ENCODE results near the gene SETD7.

SETD7 gene

DNA sequence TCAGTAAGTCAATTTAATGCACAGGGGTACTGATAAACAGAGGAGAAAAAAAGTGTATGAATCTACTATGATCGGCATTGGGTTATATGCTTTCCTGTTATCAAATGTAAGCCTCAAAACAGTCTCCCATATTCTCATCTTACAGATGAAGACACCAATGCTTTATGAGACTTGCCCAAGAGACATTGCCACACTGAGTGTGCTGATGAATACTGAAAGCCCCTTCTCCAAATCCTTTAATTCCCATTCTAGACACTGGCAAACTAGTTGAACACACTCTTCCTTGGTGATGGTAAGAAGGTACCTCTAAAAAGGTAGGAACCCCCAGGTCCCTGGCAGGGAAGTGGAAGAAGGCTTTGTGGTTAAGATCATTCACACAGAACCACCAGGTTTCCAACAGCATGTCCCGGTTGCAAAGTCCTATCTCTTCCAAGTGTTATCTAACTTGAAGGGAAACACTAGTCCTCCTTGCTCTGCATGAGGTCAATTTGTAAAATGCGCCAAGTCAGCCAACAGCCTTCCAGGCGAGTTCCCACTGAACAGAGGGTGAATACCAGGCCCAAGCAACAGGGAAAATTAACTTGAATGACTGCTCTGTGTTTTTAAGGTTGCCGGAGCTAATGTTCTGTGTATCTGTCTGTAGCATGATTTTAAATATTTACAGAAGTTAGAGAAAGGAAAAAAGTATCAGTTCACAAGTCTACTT, 5.1 kb downstream of the SETD7 start:
- H3K4me3 Mint-ChIP-seq = no peak overlapping the region
- no peak for ATAC-seq (ENCODE audit: low read depth)
- H3K4me1 Mint-ChIP-seq = peaks cover 27% of the 10 kb centered on the region
- no peak overlapping the region for H3K27ac Mint-ChIP-seq
- no peaks in the 10 kb centered on the region for H3K9me3 Mint-ChIP-seq
- no peaks in the 10 kb centered on the region for H3K27me3 Mint-ChIP-seq
- DNase-seq (ENCODE audit: low spot score in 2 of 2) = no peak
- peaks cover 5% of the 10 kb centered on the region for H3K36me3 Mint-ChIP-seq

DNA sequence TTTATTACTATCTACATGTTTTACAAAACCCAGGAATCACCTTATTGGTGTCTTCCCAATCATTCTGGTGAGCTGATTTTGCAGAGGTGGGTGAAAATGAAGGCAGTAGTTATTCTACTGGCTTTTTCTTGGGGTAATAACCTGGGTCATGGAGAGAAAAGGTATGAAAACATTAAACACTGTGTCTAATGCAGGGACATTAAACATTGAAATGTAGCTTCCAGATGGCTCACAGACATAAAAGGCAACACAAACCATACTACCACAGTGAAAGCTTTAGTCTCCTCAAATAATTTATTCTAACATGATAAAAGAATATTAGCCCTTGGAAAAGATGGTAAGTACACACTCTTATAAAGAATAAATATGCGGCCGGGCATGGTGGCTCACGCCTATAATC, 8.0 kb downstream of the SETD7 start:
- H3K9me3 Mint-ChIP-seq = no peaks in the 10 kb centered on the region
- ATAC-seq (ENCODE audit: low read depth) (no peak), DNase-seq (ENCODE audit: low spot score in 2 of 2) (no peak)
- no peaks in the 10 kb centered on the region for H3K27me3 Mint-ChIP-seq
- peaks cover 16% of the 10 kb centered on the region for H3K4me1 Mint-ChIP-seq
- no peak overlapping the region for H3K4me3 Mint-ChIP-seq
- no peak overlapping the region for H3K27ac Mint-ChIP-seq
- H3K36me3 Mint-ChIP-seq = peaks cover 9% of the 10 kb centered on the region

DNA sequence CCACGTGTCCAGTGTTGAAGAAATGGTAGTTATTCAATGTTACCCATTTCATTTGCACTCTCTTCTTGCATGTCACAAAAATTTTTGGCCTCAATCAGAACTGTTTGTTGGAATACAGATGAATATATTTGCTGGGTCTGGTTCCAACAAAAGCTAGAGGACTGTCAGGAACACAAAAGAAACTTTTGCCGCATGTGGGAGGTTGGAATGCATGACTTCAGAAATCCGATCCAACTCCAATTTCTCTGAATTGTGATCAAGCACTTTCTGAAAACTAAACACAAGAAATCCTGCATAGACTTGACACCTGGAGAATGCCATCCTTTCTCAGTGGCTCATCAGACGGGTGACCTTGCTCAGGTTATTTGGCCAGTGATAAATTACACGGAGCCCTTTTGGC, 15.4 kb downstream of the SETD7 start:
- ATAC-seq (ENCODE audit: low read depth) (no peak), DNase-seq (ENCODE audit: low spot score in 2 of 2) (no peak)
- Mint-ChIP-seq H3K27me3 (no peaks in the 10 kb centered on the region), H3K9me3 (no peaks in the 10 kb centered on the region), H3K36me3 (peaks cover 21% of the 10 kb centered on the region), H3K27ac (no peak overlapping the region), H3K4me3 (no peak overlapping the region), H3K4me1 (no peaks in the 10 kb centered on the region)

DNA sequence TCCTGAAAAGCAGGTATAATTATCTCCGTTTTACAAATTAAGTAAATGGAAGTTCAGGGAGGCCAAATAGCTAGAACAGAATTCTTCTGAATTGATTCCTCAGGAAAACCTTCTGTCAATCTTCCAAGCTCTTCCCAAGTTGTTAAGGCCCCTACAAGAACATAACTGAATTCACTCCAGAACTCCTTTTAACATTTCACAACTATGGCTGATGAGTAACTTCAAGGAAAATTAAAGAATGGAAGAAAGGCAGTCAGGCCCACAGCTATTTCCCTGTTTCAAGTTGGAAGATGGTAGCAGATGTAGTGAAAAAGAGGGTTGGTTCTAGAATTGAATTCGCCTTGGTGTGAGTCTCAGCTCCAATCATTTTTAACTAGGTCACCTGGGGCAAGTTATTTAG, 15.9 kb downstream of the SETD7 start:
- Mint-ChIP-seq H3K27me3 (no peaks in the 10 kb centered on the region), H3K27ac (no peak overlapping the region), H3K36me3 (peaks cover 21% of the 10 kb centered on the region), H3K9me3 (no peaks in the 10 kb centered on the region), H3K4me3 (no peak overlapping the region), H3K4me1 (no peaks in the 10 kb centered on the region)
- ATAC-seq (ENCODE audit: low read depth) (no peak), DNase-seq (ENCODE audit: low spot score in 2 of 2) (no peak)

DNA sequence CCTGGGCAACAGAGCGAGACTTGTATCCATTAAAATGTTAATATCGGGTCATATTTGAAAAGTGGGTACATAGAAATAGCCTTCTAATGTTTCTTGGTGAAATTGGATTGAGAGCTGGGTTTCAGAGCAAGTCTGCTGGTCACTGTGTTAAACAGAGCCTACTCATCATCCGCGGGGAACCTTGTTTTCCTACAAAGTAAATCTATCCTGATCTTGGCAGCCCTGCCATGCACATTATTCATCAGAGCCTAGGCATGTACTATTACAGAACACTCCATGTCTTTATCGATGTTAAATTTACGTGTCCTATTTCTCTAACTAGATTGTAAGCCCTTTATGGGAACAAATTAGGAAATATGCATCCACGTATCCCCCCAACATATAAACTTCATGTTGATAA, 18.7 kb downstream of the SETD7 start:
- Mint-ChIP-seq H3K4me3 (no peak overlapping the region), H3K9me3 (no peaks in the 10 kb centered on the region), H3K36me3 (peaks cover 22% of the 10 kb centered on the region), H3K27ac (no peak overlapping the region), H3K27me3 (no peaks in the 10 kb centered on the region), H3K4me1 (no peaks in the 10 kb centered on the region)
- DNase-seq (ENCODE audit: low spot score in 2 of 2) (no peak), ATAC-seq (ENCODE audit: low read depth) (no peak)

DNA sequence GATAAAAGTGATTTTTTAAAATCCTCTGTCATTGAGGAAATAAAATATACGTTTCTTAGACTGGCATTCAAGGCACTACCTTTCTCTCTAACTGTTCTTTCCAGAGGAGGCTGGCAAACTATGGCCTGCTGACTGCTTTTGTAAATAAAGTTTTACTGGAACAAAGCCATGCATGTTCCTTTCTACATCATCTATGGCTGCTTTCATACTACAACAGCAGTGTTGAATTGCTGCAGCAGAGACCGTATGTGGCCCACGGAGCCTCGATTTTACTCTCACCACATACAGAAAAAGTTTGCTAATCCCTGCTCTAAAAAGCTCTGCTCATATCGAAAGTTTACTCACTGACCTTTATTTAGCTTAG, 20.2 kb downstream of the SETD7 start:
- no peak overlapping the region for H3K4me3 Mint-ChIP-seq
- peaks cover under 1% of the 10 kb centered on the region for H3K4me1 Mint-ChIP-seq
- ATAC-seq (ENCODE audit: low read depth) = no peak

DNA sequence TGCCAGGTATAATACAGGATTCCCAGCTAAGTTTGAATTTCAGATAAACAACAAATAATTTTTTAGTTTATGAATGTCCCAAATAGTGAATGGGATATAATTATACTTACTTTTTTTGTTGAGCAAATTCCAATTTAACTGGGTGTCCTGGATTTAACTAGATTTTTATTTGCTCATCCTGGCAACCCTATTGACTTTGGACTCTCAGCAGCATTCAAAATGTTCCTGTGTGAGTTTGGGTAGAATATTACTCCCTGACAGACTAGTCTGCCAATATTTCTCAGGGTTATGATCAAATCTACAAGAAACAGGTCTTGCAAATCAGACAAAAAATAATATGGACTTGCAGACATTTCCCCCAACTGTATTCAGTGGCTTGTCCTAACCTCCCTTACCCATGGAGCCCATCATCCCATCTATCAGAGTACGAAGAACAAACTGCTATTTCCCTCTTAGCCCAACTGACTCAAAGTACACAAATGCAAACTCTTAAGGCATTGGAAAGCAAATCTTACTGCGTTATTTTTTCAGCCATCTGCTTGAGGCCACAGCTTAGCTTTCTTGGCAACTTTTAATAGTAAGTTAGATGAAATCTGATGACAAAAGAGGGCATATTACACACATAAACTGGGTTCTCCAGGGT, 20.7 kb downstream of the SETD7 start:
- peak overlapping the region; percentile 55 for H3K27ac Mint-ChIP-seq
- H3K27me3 Mint-ChIP-seq = no peaks in the 10 kb centered on the region
- ATAC-seq (ENCODE audit: low read depth) (no peak), DNase-seq (ENCODE audit: low spot score in 2 of 2) (no peak)
- H3K36me3 Mint-ChIP-seq = peaks cover 14% of the 10 kb centered on the region
- H3K4me1 Mint-ChIP-seq = peaks cover 2% of the 10 kb centered on the region
- no peak overlapping the region for H3K4me3 Mint-ChIP-seq
- H3K9me3 Mint-ChIP-seq = no peaks in the 10 kb centered on the region

More for the DNA sequence above, 20.2 kb downstream of the SETD7 start:
- Mint-ChIP-seq H3K27me3 (no peaks in the 10 kb centered on the region), H3K9me3 (no peaks in the 10 kb centered on the region), H3K27ac (no peak overlapping the region), H3K36me3 (peaks cover 15% of the 10 kb centered on the region)
- DNase-seq (ENCODE audit: low spot score in 2 of 2) = no peak

DNA sequence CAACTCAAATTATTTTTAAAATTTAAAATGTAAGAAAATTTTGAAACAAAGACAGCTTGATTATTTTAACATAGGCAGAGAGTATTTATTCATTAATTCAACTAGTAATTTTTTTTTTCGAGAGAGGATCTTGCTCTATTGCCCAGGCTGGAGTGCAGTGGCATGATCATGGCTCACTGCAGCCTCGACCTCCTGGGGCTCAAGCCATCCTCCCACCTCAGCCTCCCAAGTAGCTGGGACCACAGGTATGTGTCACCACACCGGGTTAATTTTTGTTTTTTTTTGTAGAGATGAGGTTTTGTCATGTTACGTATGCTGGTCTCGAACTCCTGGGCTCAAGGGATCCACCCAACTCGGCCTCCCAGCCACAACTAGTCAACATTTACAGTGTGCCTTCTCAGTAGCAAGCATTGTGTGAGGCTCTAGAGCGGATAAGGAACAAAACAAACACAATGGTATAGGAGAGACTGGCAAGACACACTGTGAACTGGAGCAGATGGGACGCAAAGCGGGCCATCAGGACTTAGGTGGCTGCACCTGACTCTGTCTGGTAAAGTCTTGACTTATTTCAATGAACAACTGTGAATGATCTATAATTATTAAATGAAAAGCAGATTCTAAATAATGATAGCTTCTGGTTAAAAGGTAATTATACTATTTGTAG, 21.6 kb downstream of the SETD7 start:
- H3K4me3 Mint-ChIP-seq = no peak overlapping the region
- ATAC-seq (ENCODE audit: low read depth) = no peak

DNA sequence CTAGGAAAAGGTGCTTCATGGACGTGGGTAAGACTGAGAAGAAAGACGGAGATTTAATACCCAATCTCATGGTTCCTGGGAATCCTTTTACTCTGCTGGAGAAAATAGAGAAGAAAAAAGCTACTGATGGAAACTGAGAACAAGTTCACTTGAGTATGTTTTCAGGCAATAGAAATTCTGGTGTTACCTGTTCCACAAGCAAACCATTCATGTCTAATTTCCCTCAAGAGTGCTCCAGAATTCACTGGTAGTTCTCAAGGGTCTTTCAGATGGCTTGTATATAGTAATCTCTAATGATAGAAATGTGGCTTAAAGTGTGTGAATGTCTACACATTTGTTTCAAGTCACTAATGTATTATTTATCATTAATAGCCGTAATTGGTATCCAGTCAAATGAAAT, 22.5 kb downstream of the SETD7 start:
- H3K4me3 Mint-ChIP-seq = no peak overlapping the region

More for the DNA sequence above, 21.6 kb downstream of the SETD7 start:
- H3K36me3 Mint-ChIP-seq = peaks cover 12% of the 10 kb centered on the region
- H3K27ac Mint-ChIP-seq = no peak overlapping the region
- no peak for DNase-seq (ENCODE audit: low spot score in 2 of 2)
- H3K4me1 Mint-ChIP-seq = peaks cover 2% of the 10 kb centered on the region
- H3K9me3 Mint-ChIP-seq = no peaks in the 10 kb centered on the region
- H3K27me3 Mint-ChIP-seq = no peaks in the 10 kb centered on the region

DNA sequence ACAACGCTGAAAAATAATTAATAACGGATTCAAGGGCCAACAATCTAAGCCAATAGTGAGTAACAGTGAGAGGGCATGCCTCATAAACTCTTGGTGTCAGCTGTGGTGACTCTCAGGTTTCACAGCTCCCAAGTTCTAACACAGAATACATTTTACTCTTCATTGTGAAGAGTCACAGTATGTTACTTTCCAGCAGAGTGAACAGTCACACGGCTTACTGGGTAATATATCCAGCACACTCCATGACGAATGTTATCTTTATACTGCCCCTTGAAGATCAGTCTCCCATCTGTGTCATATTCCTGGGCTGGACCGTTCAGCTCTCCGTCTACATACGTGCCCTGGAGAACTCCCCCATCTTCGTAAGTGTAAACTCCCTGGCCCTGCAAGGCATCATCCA, 23.1 kb downstream of the SETD7 start:
- DNase-seq (ENCODE audit: low spot score in 2 of 2) = no peak
- ATAC-seq (ENCODE audit: low read depth) = no peak
- no peak overlapping the region for H3K4me3 Mint-ChIP-seq
- H3K27ac Mint-ChIP-seq = no peak overlapping the region
- no peaks in the 10 kb centered on the region for H3K9me3 Mint-ChIP-seq
- H3K36me3 Mint-ChIP-seq = peaks cover 19% of the 10 kb centered on the region
- no peaks in the 10 kb centered on the region for H3K27me3 Mint-ChIP-seq
- H3K4me1 Mint-ChIP-seq = peaks cover 4% of the 10 kb centered on the region

More for the DNA sequence above, 22.5 kb downstream of the SETD7 start:
- peaks cover 17% of the 10 kb centered on the region for H3K36me3 Mint-ChIP-seq
- ATAC-seq (ENCODE audit: low read depth) (no peak), DNase-seq (ENCODE audit: low spot score in 2 of 2) (no peak)
- H3K27ac Mint-ChIP-seq = no peak overlapping the region
- H3K27me3 Mint-ChIP-seq = no peaks in the 10 kb centered on the region
- peaks cover 4% of the 10 kb centered on the region for H3K4me1 Mint-ChIP-seq
- H3K9me3 Mint-ChIP-seq = no peaks in the 10 kb centered on the region

DNA sequence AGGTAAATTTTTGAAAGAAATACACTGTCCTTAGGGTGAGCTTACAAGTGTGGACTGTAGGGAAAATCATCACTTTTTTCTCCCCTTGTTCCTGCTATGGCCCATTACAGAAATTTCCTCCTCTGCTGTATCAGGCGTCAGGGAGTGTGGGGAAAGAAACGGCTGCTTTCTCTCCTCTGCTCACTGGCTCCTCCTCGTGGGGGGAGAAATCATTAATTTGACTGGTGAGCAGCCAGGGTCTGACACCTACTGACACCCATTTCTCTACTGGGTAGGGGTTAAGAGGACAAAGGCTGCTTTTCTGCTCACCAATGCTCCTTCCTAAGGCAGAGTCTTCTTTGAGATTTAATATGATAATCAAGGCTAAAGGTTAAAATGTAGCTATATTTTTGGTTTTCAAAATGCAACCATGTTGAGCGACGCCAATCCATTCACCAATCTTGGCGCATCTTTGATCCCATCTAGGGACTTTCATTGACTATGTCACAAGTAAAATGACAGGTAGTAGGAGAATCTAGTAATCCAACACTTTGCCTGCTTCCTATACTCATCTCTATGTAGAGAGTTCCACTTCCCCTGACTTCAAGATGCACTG, 25.1 kb downstream of the SETD7 start:
- no peak overlapping the region for H3K4me3 Mint-ChIP-seq
- peak overlapping the region; percentile 35 for H3K27ac Mint-ChIP-seq
- H3K4me1 Mint-ChIP-seq = peaks cover 4% of the 10 kb centered on the region
- peaks cover 16% of the 10 kb centered on the region for H3K36me3 Mint-ChIP-seq
- ATAC-seq (ENCODE audit: low read depth) (peak; percentile 73), DNase-seq (ENCODE audit: low spot score in 2 of 2) (peak; percentile 54 to 68)
- no peaks in the 10 kb centered on the region for H3K27me3 Mint-ChIP-seq
- H3K9me3 Mint-ChIP-seq = no peaks in the 10 kb centered on the region

DNA sequence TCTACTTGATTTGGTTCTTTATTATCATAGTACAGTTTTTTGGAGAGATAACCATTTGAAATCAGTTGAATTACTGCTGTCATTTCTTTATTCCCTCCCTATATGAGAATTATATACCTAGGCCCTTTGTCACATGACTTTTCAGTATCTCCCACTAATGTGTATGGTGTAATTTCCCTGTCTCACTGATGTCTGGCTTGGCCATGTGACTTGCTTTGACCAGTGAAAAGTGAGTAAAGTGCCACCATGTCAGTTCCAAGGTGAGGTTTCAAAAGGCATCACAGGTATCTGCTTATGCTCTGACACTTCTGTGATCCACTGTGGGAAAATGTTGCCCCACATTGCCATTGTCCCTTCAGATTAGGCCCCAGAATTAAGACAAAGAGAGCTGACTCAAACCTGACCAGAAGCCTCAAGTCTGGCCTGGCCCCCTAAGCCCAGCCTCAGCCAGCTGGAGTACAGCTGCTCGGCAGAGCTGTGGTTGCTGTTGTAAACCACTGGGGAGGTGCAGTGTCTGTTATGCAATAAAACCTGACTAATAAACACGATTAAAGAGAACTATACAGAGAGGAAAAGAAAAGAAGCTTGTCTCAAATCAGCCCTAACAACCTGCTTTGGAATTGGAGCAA, 27.5 kb downstream of the SETD7 start:
- Mint-ChIP-seq H3K4me3 (no peak overlapping the region), H3K9me3 (no peaks in the 10 kb centered on the region), H3K27me3 (no peaks in the 10 kb centered on the region), H3K27ac (no peak overlapping the region), H3K4me1 (peaks cover 9% of the 10 kb centered on the region), H3K36me3 (peaks cover 22% of the 10 kb centered on the region)
- ATAC-seq (ENCODE audit: low read depth) (no peak), DNase-seq (ENCODE audit: low spot score in 2 of 2) (no peak)

DNA sequence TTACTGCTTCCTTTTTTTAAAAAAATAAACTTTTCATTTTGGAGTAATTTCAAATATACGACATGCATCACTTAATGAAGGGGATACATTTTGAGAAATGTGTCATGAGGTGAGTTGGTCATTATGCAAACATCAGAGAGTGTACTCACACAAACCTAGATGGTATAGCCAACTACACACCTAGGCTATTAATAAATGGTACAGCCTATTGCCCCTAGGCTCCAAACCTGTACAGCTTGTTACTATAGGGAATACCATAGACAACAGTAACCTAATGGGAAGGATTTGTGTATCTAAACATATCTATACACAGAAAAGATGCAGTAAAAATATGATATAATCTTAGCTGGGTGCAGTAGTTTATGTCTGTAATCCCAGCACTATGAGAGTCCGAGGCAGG, 29.1 kb downstream of the SETD7 start:
- no peaks in the 10 kb centered on the region for H3K9me3 Mint-ChIP-seq
- peaks cover 9% of the 10 kb centered on the region for H3K4me1 Mint-ChIP-seq
- DNase-seq (ENCODE audit: low spot score in 2 of 2) = no peak
- no peaks in the 10 kb centered on the region for H3K27me3 Mint-ChIP-seq
- H3K27ac Mint-ChIP-seq = no peak overlapping the region
- H3K4me3 Mint-ChIP-seq = no peak overlapping the region
- H3K36me3 Mint-ChIP-seq = peaks cover 25% of the 10 kb centered on the region
- no peak for ATAC-seq (ENCODE audit: low read depth)

DNA sequence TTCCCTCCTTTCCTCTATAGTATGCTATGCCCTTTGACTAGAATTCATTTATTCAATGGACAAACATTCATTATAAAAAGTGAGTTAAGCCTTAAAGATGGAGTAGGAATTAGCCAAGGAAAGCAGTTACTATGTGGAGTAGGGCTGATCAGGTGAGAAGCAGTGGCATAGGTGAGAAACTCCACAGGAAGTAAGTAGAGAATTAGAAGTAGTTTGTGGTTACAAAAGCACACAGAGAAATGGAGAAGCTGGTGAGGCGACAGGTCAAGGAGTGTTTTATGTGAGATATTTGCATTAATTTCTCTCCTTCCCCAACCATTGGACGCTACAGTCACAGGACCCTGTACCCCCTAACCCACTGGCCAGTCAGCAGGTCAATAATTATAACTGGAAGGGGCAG, 30.6 kb downstream of the SETD7 start:
- Mint-ChIP-seq H3K36me3 (peaks cover 31% of the 10 kb centered on the region), H3K4me3 (no peak overlapping the region), H3K4me1 (peaks cover 7% of the 10 kb centered on the region), H3K9me3 (no peaks in the 10 kb centered on the region), H3K27me3 (no peaks in the 10 kb centered on the region), H3K27ac (peak overlapping the region; percentile 0)
- ATAC-seq (ENCODE audit: low read depth) = no peak
- no peak for DNase-seq (ENCODE audit: low spot score in 2 of 2)
